CD1c-positive myeloid dendritic cell (primary cell): Measurements from ENCODE around the gene SETDB1.
"Not testable (repeated sequence)": the region's sequence is repeated elsewhere in the genome, so short reads cannot be mapped to it uniquely, and the experiment has no call there.

Experiments used
- DNase-seq: peaks from one replicate; pipeline ENCODE4 v3.0.0-alpha.2; 2016; ENCODE audit errors: extremely low spot score

SETDB1 gene

GRCh38 chr1:150928775-150929174 lies 2.6 kb downstream of the SETDB1 start:
- not testable (repeated sequence) for DNase-seq

- DNase-seq = no peak
Observed at GRCh38 chr1:150931773-150932172, 5.6 kb downstream of the SETDB1 start.

GRCh38 chr1:150944856-150945255 lies 18.7 kb downstream of the SETDB1 start:
- DNase-seq = no peak

GRCh38 chr1:150954708-150955107 lies 28.5 kb downstream of the SETDB1 start:
- no peak for DNase-seq

GRCh38 chr1:150955280-150955679 lies 29.1 kb downstream of the SETDB1 start:
- DNase-seq = no peak

- no peak for DNase-seq
Observed at GRCh38 chr1:150957666-150958065, 31.5 kb downstream of the SETDB1 start.

- DNase-seq = no peak
Observed at GRCh38 chr1:150960646-150961045, 34.5 kb downstream of the SETDB1 start.

- DNase-seq = no peak
Observed at GRCh38 chr1:150961756-150962155, 35.6 kb downstream of the SETDB1 start.

- DNase-seq = no peak
Observed at GRCh38 chr1:150963321-150964163, 37.4 kb downstream of the SETDB1 start.

- DNase-seq = no peak
Observed at GRCh38 chr1:150964164-150964489, 38.0 kb downstream of the SETDB1 start.

- no peak for DNase-seq
Observed at GRCh38 chr1:150965605-150966004, 39.4 kb downstream of the SETDB1 start.

GRCh38 chr1:150966011-150966410 lies 39.8 kb downstream of the SETDB1 start:
- DNase-seq = no peak

- no peak for DNase-seq
Observed at GRCh38 chr1:150967936-150968335, 41.8 kb downstream of the SETDB1 start.

- no peak for DNase-seq
Observed at GRCh38 chr1:150968491-150968890, 42.3 kb downstream of the SETDB1 start.

GRCh38 chr1:150969626-150970025 lies 43.5 kb downstream of the SETDB1 start:
- DNase-seq = no peak

GRCh38 chr1:150970808-150971582 lies 44.8 kb downstream of the SETDB1 start:
- DNase-seq = peak; percentile 19

GRCh38 chr1:150971583-150972416 lies 45.6 kb downstream of the SETDB1 start:
- DNase-seq = no peak

GRCh38 chr1:150972417-150972940 lies 46.3 kb downstream of the SETDB1 start:
- no peak for DNase-seq

- no peak for DNase-seq
Observed at GRCh38 chr1:150973258-150973835, 47.2 kb downstream of the SETDB1 start.

GRCh38 chr1:150973836-150974579 lies 47.8 kb downstream of the SETDB1 start:
- DNase-seq = peak; percentile 59
